Measurements from ENCODE around the gene CASP4.

Gene CASP4

DNA sequence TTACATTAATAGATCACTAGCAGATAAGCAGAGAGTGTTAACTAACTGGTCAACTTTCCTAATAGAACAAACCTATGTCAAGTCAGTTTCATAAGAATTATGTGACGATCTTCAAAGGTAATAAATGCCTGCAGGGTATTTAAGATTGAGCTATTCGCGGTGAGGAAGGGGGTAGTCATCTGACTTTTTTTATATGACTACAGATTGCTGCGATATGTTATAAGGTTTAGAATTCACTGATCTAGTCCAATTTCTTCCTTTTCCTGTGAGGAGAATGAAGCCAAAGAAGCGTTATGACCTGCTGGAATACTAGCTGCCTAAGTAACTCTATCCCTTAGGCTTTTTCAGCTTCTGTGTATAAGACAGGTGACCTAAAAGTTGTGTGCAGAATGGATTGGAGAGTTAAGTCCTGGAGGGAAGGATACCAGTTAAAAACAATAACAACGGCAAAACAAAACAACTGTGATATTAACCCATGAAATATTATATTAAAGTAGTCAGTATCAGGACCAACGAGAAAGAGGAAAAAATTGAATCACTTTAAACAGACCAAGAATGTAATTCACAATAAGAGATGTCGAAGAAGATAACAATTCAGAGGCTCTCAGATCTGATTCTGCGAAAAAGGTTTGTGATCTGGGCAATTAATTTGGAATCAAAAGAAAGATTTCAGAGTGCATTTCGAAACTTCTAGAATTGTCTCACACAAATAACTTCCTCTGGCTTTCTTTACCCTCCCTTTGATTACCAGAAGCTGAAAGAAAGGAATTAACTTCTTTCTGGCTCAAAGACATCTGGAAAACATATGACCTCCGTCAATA, 630 bp downstream of the CASP4 start:
- peak overlapping the region; percentile 38 for H3K4me3 ChIP-seq (ENCODE audit: low read depth, low read length)
- CTCF ChIA-PET, result no interaction called here
- POLR2A ChIA-PET, result no interaction called here
- H3K27ac ChIP-seq (ENCODE audit: extremely low read depth, low read depth, low read length), result no peak overlapping the region
- no peak for TF ChIP-seq ZNF549 (tag by site-specific recombination; IDR thresholded peaks at IDR 0.05)
- H3K4me1 ChIP-seq (ENCODE audit: control insufficient read depth, insufficient read depth, low read length), result no peaks in the 10 kb centered on the region
- H3K36me3 ChIP-seq (ENCODE audit: control insufficient read depth in 2 of 2, insufficient read depth in 1 of 2, low read length in 2 of 2), result no peaks in the 10 kb centered on the region
- H3K9me3 ChIP-seq (ENCODE audit: control insufficient read depth, insufficient read depth, low read depth, low read length), result no peaks in the 10 kb centered on the region

GRCh38 chr11:104965735-104966134, 2.6 kb downstream of the CASP4 start:
- no peak for TF ChIP-seq ZNF10 (tag by site-specific recombination; IDR thresholded peaks at IDR 0.05)
- no peak for TF ChIP-seq ZNF248 (tag by site-specific recombination; IDR thresholded peaks at IDR 0.05)
- no peak for TF ChIP-seq ZBTB7A (tag by site-specific recombination; IDR thresholded peaks at IDR 0.05; ENCODE audit: low read depth)
- TF ChIP-seq, protein P1, sequence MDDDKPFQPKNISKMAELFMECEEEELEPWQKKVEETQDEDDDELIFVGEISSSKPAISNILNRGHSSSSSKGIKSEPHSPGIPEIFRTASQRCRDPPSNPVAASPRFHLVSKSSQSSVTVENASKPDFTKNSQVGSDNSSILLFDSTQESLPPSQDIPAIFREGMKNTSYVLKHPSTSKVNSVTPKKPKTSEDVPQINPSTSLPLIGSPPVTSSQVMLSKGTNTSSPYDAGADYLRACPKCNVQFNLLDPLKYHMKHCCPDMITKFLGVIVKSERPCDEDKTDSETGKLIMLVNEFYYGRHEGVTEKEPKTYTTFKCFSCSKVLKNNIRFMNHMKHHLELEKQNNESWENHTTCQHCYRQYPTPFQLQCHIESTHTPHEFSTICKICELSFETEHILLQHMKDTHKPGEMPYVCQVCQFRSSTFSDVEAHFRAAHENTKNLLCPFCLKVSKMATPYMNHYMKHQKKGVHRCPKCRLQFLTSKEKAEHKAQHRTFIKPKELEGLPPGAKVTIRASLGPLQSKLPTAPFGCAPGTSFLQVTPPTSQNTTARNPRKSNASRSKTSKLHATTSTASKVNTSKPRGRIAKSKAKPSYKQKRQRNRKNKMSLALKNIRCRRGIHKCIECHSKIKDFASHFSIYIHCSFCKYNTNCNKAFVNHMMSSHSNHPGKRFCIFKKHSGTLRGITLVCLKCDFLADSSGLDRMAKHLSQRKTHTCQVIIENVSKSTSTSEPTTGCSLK (tag by site-specific recombination; IDR thresholded peaks at IDR 0.05), result no peak
- TF ChIP-seq RBAK (tag by site-specific recombination; IDR thresholded peaks at IDR 0.05), result no peak
- TF ChIP-seq HIC1 (tag by site-specific recombination; IDR thresholded peaks at IDR 0.05), result no peak
- no peak for TF ChIP-seq ZNF404 (tag by site-specific recombination; IDR thresholded peaks at IDR 0.05)
- TF ChIP-seq KLF10 (tag by site-specific recombination; IDR thresholded peaks at IDR 0.05), result no peak
- no peak for TF ChIP-seq ZNF621 (tag by site-specific recombination; IDR thresholded peaks at IDR 0.05)
- TF ChIP-seq ZNF184 (tag by site-specific recombination; IDR thresholded peaks at IDR 0.05), result no peak
- TF ChIP-seq ZFP41 (tag by site-specific recombination; IDR thresholded peaks at IDR 0.05; ENCODE audit: borderline replicate concordance), result no peak
- TF ChIP-seq KLF8 (tag by site-specific recombination; IDR thresholded peaks at IDR 0.05), result no peak
- no peak for TF ChIP-seq ZNF132 (tag by site-specific recombination; IDR thresholded peaks at IDR 0.05; ENCODE audit: borderline replicate concordance)
- TF ChIP-seq AEBP2 (tag by site-specific recombination; IDR thresholded peaks at IDR 0.05; ENCODE audit: borderline replicate concordance), result no peak
- no peak for TF ChIP-seq ZNF23 (tag by site-specific recombination; IDR thresholded peaks at IDR 0.05; ENCODE audit: borderline replicate concordance)
- no peak for TF ChIP-seq ZNF148 (tag by site-specific recombination; IDR thresholded peaks at IDR 0.05; ENCODE audit: borderline replicate concordance)
- no peak for TF ChIP-seq ZNF580 (tag by site-specific recombination; IDR thresholded peaks at IDR 0.05)
- H3K4me3 ChIP-seq (ENCODE audit: low read depth, low read length), result no peak overlapping the region
- ChIA-PET POLR2A (no interaction called here), CTCF (interaction anchor here (0.6 kb wide), 1 partner anchor 421 kb away, joined by 3 read pairs; no protein-coding TSS in a partner anchor)
- H3K27ac ChIP-seq (ENCODE audit: extremely low read depth, low read depth, low read length), result no peak overlapping the region
- no peaks in the 10 kb centered on the region for H3K36me3 ChIP-seq (ENCODE audit: control insufficient read depth in 2 of 2, insufficient read depth in 1 of 2, low read length in 2 of 2)
- H3K4me1 ChIP-seq (ENCODE audit: control insufficient read depth, insufficient read depth, low read length), result no peaks in the 10 kb centered on the region
- no peaks in the 10 kb centered on the region for H3K9me3 ChIP-seq (ENCODE audit: control insufficient read depth, insufficient read depth, low read depth, low read length)

Measured in HEK293 (cell line).